Measurements from ENCODE around the gene DNMT3A.

DNA sequence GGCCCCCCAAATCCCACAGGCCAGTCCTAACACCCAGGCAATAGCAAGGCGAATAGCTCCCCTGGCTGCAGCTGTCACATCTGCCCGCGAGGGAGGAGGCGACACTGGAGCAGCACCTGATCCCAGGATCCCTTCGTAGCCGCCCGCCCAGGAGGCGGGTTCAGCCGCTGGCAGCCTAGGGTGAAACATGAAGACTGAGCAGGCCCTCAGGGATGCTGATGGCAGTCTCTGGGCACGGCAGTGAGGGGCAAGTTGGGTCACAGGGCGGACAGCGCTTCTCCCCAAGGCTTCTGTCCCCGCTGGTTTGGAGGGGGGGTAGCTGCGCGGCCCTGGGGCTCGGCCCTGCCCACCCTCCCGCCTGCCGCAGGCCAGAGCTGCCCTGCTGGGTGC, 1.9 kb downstream of the DNMT3A start:
- TF ChIP-seq EZH2 (IDR thresholded peaks at IDR 0.05; ENCODE audit: insufficient read depth, poor library complexity, severe bottlenecking) (no peak), EZH2phosphoT487 (IDR thresholded peaks at IDR 0.05; ENCODE audit: insufficient read depth, low read depth) (no peak)
